COLO829 (cell line): ENCODE data around the gene UVRAG.
"Not testable (repeated sequence)": the region's sequence is repeated elsewhere in the genome, so short reads cannot be mapped to it uniquely, and the experiment has no call there.

Experiments used
- DNase-seq: peaks from one replicate; pipeline ENCODE4 v3.0.0; 2012; ENCODE audit warnings: low spot score

UVRAG gene

GRCh38 chr11:75879737-75880136 lies 64.7 kb downstream of the UVRAG start:
- no peak for DNase-seq

GRCh38 chr11:75880343-75880742 lies 65.3 kb downstream of the UVRAG start:
- DNase-seq, result not testable (repeated sequence)

- no peak for DNase-seq
Observed at GRCh38 chr11:75884321-75884720, 69.3 kb downstream of the UVRAG start.

GRCh38 chr11:75888416-75888815 lies 73.4 kb downstream of the UVRAG start:
- peak; percentile 33 for DNase-seq

DNA sequence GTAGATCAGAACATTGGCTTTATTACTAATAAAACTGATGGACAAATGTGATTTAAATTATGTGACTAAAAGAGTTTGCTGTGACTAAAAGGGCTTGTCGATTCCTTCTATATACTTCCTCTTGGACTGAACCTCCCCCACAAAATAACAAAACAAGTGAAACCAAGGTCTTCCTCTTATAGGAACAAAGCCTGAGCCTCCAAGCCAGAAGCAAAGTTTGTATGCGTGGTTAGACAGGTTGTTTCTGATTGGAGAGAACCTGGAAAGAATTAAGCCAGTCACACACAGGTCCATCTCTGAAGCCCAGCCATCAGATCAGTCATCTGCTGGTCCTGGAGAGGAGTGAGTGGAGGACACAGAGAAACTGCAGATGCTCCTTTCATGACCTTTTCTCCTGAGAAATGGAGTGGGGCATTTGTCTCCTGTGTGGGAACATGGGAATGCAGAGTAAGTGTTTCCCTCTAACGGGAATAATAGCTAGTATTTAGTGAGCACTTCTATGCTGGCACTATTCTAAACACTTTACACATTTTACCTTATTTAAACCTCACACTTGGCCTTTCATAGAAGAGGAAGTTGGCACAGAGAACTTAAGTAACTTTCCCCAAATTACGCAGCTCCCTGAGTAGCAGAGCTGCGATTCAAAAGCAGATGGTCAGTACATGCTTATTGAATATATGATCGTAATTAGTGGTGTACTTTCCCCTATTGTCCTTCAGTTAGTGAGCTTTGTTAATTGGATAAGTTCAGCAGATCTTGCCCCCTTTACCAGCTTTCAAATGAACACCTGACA lies 77.1 kb downstream of the UVRAG start:
- DNase-seq, result no peak

- DNase-seq, result no peak
Observed at GRCh38 chr11:75893251-75893650, 78.2 kb downstream of the UVRAG start.

DNA sequence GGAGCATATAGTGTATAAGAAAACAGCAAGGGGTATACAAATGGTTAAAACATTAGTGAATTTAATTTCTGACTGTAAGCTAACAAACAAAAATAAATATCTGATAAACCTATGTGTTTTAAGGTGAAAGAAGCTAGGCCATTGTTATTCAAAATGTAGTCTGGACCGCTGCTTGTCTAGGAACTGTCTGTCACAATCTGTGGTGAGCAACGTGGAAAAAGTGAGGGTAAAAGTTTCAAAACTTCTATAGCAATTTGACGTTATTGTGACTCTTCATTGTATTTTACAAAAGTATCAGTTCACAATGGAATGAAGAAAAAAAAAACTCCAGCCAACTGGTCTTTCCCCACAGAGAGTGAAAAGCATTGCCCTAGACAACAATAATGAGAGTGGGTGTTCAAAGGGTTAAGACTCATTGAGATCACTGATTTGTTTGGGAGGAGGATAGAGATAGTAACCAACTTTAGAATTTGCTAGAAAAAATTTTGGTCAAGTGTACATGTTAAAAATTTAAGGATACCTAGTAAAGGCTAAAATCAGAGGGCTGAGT lies 79.1 kb downstream of the UVRAG start:
- no peak for DNase-seq

- DNase-seq, result peak; percentile 34
Observed at GRCh38 chr11:75896843-75897419, 81.9 kb downstream of the UVRAG start.

DNA sequence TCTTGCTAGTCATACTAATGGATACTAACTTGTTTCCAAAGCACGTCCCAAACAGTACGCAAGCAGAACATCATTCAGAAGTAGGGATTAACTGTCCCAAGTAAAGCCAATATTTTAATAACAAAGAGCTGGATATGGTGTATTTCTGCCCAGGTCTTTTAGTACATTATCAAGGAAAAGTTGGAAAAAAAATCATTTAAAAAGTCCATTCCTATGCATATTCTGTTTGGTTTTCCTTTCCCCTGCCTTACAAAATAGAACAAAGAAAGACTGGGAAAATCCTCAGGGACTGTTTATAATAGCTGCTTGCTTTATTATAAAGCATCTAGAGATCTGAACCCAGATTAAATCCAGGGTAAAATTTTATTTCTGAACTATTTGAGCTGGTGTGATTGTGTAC lies 83.9 kb downstream of the UVRAG start:
- no peak for DNase-seq

- no peak for DNase-seq
Observed at GRCh38 chr11:75899806-75900205, 84.8 kb downstream of the UVRAG start.

GRCh38 chr11:75900848-75901247 lies 85.8 kb downstream of the UVRAG start:
- DNase-seq, result no peak

DNA sequence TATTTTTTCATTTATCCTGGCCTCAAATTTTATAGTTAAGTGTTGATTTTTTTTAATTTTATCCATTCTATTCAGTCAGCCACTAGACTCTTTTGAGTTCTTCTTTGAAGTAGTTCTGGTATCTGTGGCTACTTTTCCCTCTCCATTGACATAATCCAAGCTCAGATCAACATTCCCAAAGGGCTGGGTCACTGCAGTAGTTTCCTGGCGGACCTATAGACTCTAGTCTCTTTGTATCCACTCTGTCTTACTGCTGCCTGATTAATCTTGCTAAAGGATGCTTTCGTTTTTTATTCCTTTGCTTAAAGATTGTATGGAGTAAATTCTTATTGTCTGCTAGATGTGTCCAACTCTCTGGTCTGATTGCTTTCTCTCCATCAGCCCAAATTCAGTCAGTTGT lies 87.6 kb downstream of the UVRAG start:
- no peak for DNase-seq

DNA sequence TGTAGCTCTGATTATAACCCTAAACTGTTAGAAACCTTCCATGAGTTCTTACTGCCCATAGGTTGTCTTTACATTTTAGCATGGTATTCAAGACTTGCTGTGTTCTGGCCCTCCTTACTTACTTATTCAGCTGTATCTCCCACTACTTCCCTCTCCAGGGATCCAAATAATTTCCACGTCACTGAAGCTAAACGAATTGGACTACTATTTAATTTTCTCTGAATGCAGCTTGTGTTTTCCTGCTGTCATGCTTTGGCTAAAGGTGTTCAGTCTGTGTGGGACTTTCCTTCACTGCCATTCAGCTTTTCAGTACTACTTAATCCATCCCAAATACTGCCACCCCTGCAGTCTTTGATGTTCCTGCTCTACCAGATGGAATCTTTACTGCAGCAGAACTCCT lies 88.3 kb downstream of the UVRAG start:
- DNase-seq, result no peak

DNA sequence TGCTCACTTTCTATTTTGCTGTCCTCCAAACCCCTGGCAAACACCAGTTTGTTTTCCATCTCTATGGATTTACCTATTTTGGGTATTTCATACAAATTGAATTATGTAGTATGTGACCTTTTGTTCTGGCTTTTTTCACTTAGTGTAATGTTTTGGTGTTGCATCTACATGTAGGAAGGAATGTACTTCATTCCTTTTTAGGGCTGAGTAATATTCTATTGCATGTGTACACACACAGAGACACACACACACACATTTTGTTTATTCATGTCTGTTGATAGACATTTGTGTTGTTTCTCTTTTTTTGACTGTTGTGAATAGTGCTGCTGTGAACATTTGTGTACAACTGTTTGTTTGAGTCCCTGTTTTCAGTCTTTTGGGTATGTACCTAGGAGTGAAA lies 90.4 kb downstream of the UVRAG start:
- no peak for DNase-seq

DNA sequence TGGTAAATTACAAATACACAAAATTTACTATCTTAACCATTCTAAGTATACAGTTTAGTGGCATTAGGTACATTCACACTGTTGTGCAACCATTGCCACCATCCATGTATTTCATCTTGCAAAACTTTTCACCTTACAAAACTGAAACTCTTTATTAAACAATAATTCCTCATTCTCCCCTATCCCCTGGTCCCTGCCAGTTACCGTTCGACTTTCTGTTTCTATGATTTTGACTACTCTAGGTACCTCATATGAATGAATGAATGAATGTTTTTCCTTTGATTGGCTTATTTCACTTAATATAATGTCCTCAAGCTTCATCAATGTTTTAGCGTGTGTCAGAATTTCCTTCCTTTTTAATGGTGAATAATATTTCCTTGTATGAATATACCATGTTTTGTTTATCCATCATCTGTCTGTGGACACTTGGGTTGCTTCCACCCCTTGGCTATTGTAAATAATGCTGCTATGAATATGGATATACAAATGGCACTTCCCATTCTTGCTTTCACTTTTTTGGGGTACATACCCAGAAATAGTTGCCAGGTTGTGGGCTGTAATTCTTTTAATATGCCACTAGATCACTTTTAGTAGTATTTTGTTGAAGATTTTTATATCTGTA lies 93.0 kb downstream of the UVRAG start:
- DNase-seq, result no peak

GRCh38 chr11:75910426-75911145 lies 95.6 kb downstream of the UVRAG start:
- DNase-seq, result no peak

GRCh38 chr11:75911459-75911858 lies 96.4 kb downstream of the UVRAG start:
- no peak for DNase-seq

DNA sequence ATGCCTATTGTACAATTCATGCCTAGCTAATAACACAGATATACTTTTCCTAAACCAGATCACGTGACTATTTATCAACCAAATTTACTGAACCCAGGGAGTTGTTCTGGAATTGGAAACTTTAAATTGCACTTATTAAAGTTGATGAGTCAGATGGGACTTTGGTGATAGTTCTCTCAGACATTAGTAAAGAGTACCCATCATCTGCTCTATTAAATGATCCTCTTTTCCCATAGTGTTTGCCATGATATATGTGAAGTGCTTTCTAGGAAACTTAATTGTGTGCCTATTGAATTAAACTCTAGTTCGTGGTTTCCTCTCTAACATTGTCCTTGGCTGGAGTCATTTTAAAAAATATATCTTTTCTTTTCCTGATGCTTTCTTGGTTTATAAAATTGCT lies 99.0 kb downstream of the UVRAG start:
- DNase-seq, result no peak

- no peak for DNase-seq
Observed at GRCh38 chr11:75916882-75917281, 101.9 kb downstream of the UVRAG start.

- no peak for DNase-seq
Observed at GRCh38 chr11:75918331-75918730, 103.3 kb downstream of the UVRAG start.

DNA sequence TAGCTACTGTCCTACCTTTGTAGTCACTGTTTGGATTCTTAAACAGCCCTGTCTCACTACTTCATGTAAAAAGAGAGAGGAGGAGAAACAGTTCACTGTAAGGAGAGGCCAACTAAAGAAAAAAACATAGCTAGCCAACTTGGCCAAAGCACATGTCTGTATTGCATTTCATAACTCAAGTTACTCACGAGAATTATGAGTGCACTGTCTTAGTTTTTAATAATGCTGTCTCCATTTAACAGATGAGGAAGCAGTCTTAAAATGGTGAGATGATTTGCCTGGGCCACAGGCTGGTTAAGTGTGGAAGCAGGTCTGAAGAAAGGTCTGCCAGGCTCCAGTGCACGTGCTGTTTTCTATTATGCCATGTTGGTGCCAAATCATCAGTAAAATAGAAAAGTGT lies 104.5 kb downstream of the UVRAG start:
- no peak for DNase-seq

GRCh38 chr11:75920848-75921247 lies 105.8 kb downstream of the UVRAG start:
- DNase-seq, result no peak

- no peak for DNase-seq
Observed at GRCh38 chr11:75921808-75922207, 106.8 kb downstream of the UVRAG start.
